ENCODE data around the gene SDK2.

- TF ChIP-seq, protein P1, sequence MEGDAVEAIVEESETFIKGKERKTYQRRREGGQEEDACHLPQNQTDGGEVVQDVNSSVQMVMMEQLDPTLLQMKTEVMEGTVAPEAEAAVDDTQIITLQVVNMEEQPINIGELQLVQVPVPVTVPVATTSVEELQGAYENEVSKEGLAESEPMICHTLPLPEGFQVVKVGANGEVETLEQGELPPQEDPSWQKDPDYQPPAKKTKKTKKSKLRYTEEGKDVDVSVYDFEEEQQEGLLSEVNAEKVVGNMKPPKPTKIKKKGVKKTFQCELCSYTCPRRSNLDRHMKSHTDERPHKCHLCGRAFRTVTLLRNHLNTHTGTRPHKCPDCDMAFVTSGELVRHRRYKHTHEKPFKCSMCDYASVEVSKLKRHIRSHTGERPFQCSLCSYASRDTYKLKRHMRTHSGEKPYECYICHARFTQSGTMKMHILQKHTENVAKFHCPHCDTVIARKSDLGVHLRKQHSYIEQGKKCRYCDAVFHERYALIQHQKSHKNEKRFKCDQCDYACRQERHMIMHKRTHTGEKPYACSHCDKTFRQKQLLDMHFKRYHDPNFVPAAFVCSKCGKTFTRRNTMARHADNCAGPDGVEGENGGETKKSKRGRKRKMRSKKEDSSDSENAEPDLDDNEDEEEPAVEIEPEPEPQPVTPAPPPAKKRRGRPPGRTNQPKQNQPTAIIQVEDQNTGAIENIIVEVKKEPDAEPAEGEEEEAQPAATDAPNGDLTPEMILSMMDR (IDR thresholded peaks at IDR 0.05) = no peak
- TF ChIP-seq POLR2A (IDR thresholded peaks at IDR 0.05) = no peak
These were observed 93.1 kb downstream of the SDK2 start for GRCh38 chr17:73551144-73551543.

Data from Peyer's patch (tissue), 4 donors.